ENCODE measurements around the gene SDR9C7.

The SDR9C7 gene

GRCh38 chr12:56877195-56878009, 56.8 kb downstream of the SDR9C7 start:
- DNase-seq (ENCODE audit: low read depth), result no peak
- no peak for TF ChIP-seq CTCF (IDR thresholded peaks at IDR 0.05; ENCODE audit: insufficient read depth, low read depth, low read length, missing control alignments)

GRCh38 chr12:56874821-56875220, 59.4 kb downstream of the SDR9C7 start:
- no peak overlapping the region for H3K4me3 ChIP-seq (ENCODE audit: low read length)
- TF ChIP-seq CTCF (IDR thresholded peaks at IDR 0.05; ENCODE audit: insufficient read depth, low read depth, low read length, missing control alignments), result no peak
- no peak for DNase-seq (ENCODE audit: low read depth)

More at GRCh38 chr12:56877195-56878009, 56.8 kb downstream of the SDR9C7 start:
- H3K4me3 ChIP-seq (ENCODE audit: low read length), result no peak overlapping the region

- no peak for DNase-seq (ENCODE audit: low read depth)
Observed at GRCh38 chr12:56873382-56873781, 60.8 kb downstream of the SDR9C7 start.

More at GRCh38 chr12:56873382-56873781, 60.8 kb downstream of the SDR9C7 start:
- no peak overlapping the region for H3K4me3 ChIP-seq (ENCODE audit: low read length)
- no peak for TF ChIP-seq CTCF (IDR thresholded peaks at IDR 0.05; ENCODE audit: insufficient read depth, low read depth, low read length, missing control alignments)

Data from epithelial cell of esophagus (primary cell).